Neural cell (in vitro differentiated cells): ENCODE measurements around the gene CP.

ENCODE experiments used
- EZH2 ChIP-seq: fragments of 200-600, 300-800 bp; shearing (Covaris generic), sonication (generic); IDR thresholded peaks from 2 replicates; pipeline ENCODE4 v1.6.1; 2014; ENCODE audit warnings: antibody characterized with exemption, low read length, borderline replicate concordance, mild to moderate bottlenecking; ENCODE audit not compliant: insufficient read depth, poor library complexity, severe bottlenecking
- TF ChIP-seq, protein P1 (sequence below): fragments of 450-650 bp; IDR thresholded peaks from 2 replicates; pipeline ENCODE4 v1.5.1; 2014; ENCODE audit warnings: antibody characterized with exemption, mild to moderate bottlenecking, moderate library complexity; ENCODE audit not compliant: poor library complexity, severe bottlenecking

DNA sequence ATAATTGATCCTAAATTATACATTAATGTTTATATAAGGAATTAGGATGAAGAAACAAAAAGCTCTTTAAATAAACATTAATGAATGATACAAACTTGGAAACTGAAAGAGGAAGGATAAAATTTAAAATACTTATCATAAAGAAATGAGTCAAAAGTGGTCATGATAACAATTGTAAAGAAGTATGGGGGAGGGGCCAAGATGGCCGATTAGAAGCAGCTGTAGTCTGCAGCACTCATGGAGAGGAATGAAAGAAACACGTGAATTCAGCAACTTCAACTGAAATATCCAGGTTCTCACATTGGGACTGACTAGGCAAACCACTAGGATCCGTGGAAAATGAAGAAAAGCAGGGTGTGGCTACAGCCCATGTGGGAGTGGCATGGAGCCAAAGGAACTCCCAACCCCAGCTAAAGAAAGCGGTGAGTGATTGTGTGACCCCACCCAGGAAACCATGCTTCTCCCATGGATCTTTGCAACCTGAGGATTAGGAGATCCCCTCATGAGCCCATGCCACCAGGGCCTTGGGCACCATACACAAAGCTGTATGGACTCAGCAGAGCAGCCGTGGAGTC is 13.1 kb upstream of the CP start:
- TF ChIP-seq, protein P1, sequence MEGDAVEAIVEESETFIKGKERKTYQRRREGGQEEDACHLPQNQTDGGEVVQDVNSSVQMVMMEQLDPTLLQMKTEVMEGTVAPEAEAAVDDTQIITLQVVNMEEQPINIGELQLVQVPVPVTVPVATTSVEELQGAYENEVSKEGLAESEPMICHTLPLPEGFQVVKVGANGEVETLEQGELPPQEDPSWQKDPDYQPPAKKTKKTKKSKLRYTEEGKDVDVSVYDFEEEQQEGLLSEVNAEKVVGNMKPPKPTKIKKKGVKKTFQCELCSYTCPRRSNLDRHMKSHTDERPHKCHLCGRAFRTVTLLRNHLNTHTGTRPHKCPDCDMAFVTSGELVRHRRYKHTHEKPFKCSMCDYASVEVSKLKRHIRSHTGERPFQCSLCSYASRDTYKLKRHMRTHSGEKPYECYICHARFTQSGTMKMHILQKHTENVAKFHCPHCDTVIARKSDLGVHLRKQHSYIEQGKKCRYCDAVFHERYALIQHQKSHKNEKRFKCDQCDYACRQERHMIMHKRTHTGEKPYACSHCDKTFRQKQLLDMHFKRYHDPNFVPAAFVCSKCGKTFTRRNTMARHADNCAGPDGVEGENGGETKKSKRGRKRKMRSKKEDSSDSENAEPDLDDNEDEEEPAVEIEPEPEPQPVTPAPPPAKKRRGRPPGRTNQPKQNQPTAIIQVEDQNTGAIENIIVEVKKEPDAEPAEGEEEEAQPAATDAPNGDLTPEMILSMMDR: no peak
- no peak for TF ChIP-seq EZH2
